ENCODE data around the gene NAA35.

The NAA35 gene

DNA sequence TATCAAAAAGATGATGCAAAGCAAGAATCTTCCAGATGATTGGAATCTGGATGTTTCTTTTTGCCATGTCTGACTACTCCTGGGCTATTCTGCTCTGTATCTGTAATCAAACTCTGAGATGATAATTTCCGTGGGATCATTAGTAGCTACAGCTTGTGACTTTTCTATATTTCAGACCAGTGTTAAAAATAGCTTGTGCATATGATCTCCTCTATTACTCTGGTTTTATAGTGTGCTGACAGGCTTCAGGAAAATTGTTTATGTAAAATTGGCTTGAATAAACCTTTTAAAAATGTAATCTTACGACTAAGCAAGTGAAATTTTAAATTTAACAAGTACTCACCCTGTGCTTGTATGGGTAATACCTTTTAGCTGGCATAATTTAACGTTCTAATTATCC is 40.4 kb downstream of the NAA35 start:
- no peak for DNase-seq (ENCODE audit: extremely low spot score)
- ChIA-PET CTCF (no interaction called here), POLR2A (no interaction called here)
- TF ChIP-seq NFRKB (IDR thresholded peaks at IDR 0.05) (no peak), BHLHE40 (IDR thresholded peaks at IDR 0.05; ENCODE audit: borderline replicate concordance) (no peak), LEF1 (IDR thresholded peaks at IDR 0.05; ENCODE audit: borderline replicate concordance) (no peak), ELF4 (IDR thresholded peaks at IDR 0.05) (no peak), ZNF384 (IDR thresholded peaks at IDR 0.05) (no peak), SP1 (IDR thresholded peaks at IDR 0.05) (no peak), CTBP1 (IDR thresholded peaks at IDR 0.05; ENCODE audit: borderline replicate concordance) (no peak), L3MBTL2 (conservative IDR thresholded peaks at IDR 0.05) (no peak)

- ChIA-PET POLR2A (no interaction called here), CTCF (interaction anchor here (0.6 kb wide), 1 partner anchor 127 kb away, joined by 3 read pairs; no protein-coding TSS in a partner anchor)
- no peak for TF ChIP-seq L3MBTL2 (conservative IDR thresholded peaks at IDR 0.05)
- TF ChIP-seq SUZ12 (IDR thresholded peaks at IDR 0.05) = no peak
- no peak for TF ChIP-seq SP1 (IDR thresholded peaks at IDR 0.05)
- no peak for TF ChIP-seq FOXM1 (IDR thresholded peaks at IDR 0.05; ENCODE audit: borderline replicate concordance)
- TF ChIP-seq TARDBP (IDR thresholded peaks at IDR 0.05) = no peak
- TF ChIP-seq PKNOX1 (IDR thresholded peaks at IDR 0.05) = no peak
- DNase-seq (ENCODE audit: extremely low spot score) = no peak
Measured at GRCh38 chr9:85984457-85984856, 43.5 kb downstream of the NAA35 start.

DNA sequence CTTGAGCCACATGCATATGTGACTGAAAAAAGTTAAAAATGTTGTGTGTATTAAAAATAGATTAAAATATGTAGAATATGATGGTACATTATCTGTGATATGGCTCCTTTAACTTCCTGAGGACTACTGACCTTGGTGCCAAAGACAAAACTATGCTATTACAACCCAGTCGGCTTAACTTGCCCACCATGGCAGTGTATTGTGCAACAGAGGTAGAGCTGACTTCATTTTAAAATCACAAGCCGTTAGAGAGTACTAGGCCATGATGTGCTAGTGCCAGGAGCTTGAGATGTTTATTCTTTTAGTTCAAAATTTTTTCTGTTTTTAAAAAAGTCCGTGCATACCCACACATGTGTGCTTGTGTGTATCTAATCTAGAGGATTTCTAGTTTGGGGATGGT is 46.3 kb downstream of the NAA35 start:
- DNase-seq (ENCODE audit: extremely low spot score) = no peak
- TF ChIP-seq HDGF (IDR thresholded peaks at IDR 0.05; ENCODE audit: borderline replicate concordance) (no peak), PKNOX1 (IDR thresholded peaks at IDR 0.05) (no peak), CTBP1 (IDR thresholded peaks at IDR 0.05; ENCODE audit: borderline replicate concordance) (no peak), BHLHE40 (IDR thresholded peaks at IDR 0.05; ENCODE audit: borderline replicate concordance) (no peak), LEF1 (IDR thresholded peaks at IDR 0.05; ENCODE audit: borderline replicate concordance) (no peak), ELF4 (IDR thresholded peaks at IDR 0.05) (no peak), FOXK2 (IDR thresholded peaks at IDR 0.05) (no peak), ARNT (IDR thresholded peaks at IDR 0.05) (no peak), FOXA1 (IDR thresholded peaks at IDR 0.05) (no peak), NFRKB (IDR thresholded peaks at IDR 0.05) (no peak), L3MBTL2 (conservative IDR thresholded peaks at IDR 0.05) (no peak), SP1 (IDR thresholded peaks at IDR 0.05) (no peak), ZNF384 (IDR thresholded peaks at IDR 0.05) (no peak), FOXM1 (IDR thresholded peaks at IDR 0.05; ENCODE audit: borderline replicate concordance) (no peak), SUZ12 (IDR thresholded peaks at IDR 0.05) (no peak), TARDBP (IDR thresholded peaks at IDR 0.05) (no peak)
- ChIA-PET POLR2A (no interaction called here), CTCF (no interaction called here)

DNA sequence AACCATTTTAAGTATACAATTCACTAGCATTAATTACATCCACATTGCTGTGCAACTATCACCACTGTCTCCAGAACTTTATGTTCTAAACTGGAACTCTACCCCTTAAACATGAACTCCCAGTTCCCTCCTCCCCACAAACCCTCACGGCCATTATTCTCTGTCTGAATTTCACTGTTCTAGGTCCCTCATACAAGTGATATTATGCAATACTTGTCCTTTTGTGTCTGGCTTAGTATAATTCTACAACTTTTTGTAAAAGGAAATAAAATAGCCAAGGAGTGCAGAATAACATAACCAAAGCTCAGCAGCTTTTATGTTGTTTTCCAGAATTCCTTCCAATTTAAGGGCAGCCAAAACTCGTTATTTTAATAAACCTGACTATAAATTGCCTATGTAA is 53.2 kb downstream of the NAA35 start:
- CTCF ChIA-PET = no interaction called here
- POLR2A ChIA-PET = no interaction called here
- TF ChIP-seq LEF1 (IDR thresholded peaks at IDR 0.05; ENCODE audit: borderline replicate concordance) = no peak
- TF ChIP-seq PKNOX1 (IDR thresholded peaks at IDR 0.05) = no peak
- no peak for TF ChIP-seq TARDBP (IDR thresholded peaks at IDR 0.05)
- no peak for TF ChIP-seq FOXM1 (IDR thresholded peaks at IDR 0.05; ENCODE audit: borderline replicate concordance)
- no peak for TF ChIP-seq NFRKB (IDR thresholded peaks at IDR 0.05)
- no peak for TF ChIP-seq HDGF (IDR thresholded peaks at IDR 0.05; ENCODE audit: borderline replicate concordance)
- TF ChIP-seq SP1 (IDR thresholded peaks at IDR 0.05) = no peak
- TF ChIP-seq ZNF384 (IDR thresholded peaks at IDR 0.05) = no peak
- no peak for TF ChIP-seq BHLHE40 (IDR thresholded peaks at IDR 0.05; ENCODE audit: borderline replicate concordance)
- no peak for TF ChIP-seq L3MBTL2 (conservative IDR thresholded peaks at IDR 0.05)
- no peak for TF ChIP-seq ARNT (IDR thresholded peaks at IDR 0.05)
- no peak for TF ChIP-seq FOXK2 (IDR thresholded peaks at IDR 0.05)
- no peak for TF ChIP-seq CTBP1 (IDR thresholded peaks at IDR 0.05; ENCODE audit: borderline replicate concordance)
- TF ChIP-seq SUZ12 (IDR thresholded peaks at IDR 0.05) = no peak
- TF ChIP-seq FOXA1 (IDR thresholded peaks at IDR 0.05) = no peak
- no peak for TF ChIP-seq ELF4 (IDR thresholded peaks at IDR 0.05)
- DNase-seq (ENCODE audit: extremely low spot score) = no peak

DNA sequence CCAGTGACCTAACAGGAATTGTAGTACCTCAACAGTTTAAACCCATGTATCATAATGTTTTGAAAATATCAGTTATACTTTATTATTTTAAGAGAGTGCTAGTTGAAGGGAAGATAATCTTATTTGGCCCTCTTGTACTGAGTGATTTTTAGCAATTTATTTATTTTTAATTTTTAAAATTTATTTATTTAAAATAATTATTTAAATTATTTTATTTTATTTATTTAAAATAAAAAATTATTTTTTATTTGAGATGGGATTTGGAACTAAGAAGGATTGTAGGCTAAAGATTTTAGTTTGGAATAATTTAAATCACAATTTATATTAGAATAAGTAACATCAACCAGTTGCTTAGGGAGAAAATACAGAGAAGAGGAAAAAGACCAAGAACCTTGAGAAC is 54.2 kb downstream of the NAA35 start:
- POLR2A ChIA-PET = no interaction called here
- DNase-seq (ENCODE audit: extremely low spot score) = no peak
- CTCF ChIA-PET = no interaction called here
- TF ChIP-seq ARNT (IDR thresholded peaks at IDR 0.05) = no peak
- TF ChIP-seq FOXK2 (IDR thresholded peaks at IDR 0.05) = no peak

GRCh38 chr9:85995599-85995998 is 54.7 kb downstream of the NAA35 start:
- POLR2A ChIA-PET = no interaction called here
- CTCF ChIA-PET = interaction anchor here (0.7 kb wide), 1 partner anchor 102 kb away, joined by 5 read pairs; no protein-coding TSS in a partner anchor

More at GRCh38 chr9:85995599-85995998, 54.7 kb downstream of the NAA35 start:
- DNase-seq (ENCODE audit: extremely low spot score) = no peak
- no peak for TF ChIP-seq HDGF (IDR thresholded peaks at IDR 0.05; ENCODE audit: borderline replicate concordance)
- TF ChIP-seq ZNF384 (IDR thresholded peaks at IDR 0.05) = no peak
- TF ChIP-seq TARDBP (IDR thresholded peaks at IDR 0.05) = no peak
- no peak for TF ChIP-seq FOXK2 (IDR thresholded peaks at IDR 0.05)
- TF ChIP-seq LEF1 (IDR thresholded peaks at IDR 0.05; ENCODE audit: borderline replicate concordance) = no peak
- TF ChIP-seq SUZ12 (IDR thresholded peaks at IDR 0.05) = no peak
- TF ChIP-seq FOXA1 (IDR thresholded peaks at IDR 0.05) = no peak
- TF ChIP-seq L3MBTL2 (conservative IDR thresholded peaks at IDR 0.05) = no peak
- TF ChIP-seq ELF4 (IDR thresholded peaks at IDR 0.05) = no peak
- TF ChIP-seq FOXM1 (IDR thresholded peaks at IDR 0.05; ENCODE audit: borderline replicate concordance) = no peak
